Hepatocyte (in vitro differentiated cells): ENCODE results near the gene OSBPL2. TPM values are rescaled to one million over a fixed set of nuclear protein-coding genes. Genes with fewer than 3 reads are reported as not detected.

Source experiments
- DNase-seq: peaks from one replicate; pipeline ENCODE4 v3.0.0-alpha.2; 2016; ENCODE audit warnings: low spot score
- H2AFZ ChIP-seq: fragments of 200-600 bp; sonication (generic); 2 replicates; pipeline ENCODE4 v1.6.0; 2016; ENCODE audit warnings: antibody characterized with exemption, mild to moderate bottlenecking
- H3K27ac ChIP-seq: fragments of 200-600 bp; sonication (generic); 2 replicates; pipeline ENCODE4 v1.5.1; 2016; ENCODE audit warnings: mild to moderate bottlenecking
- H3K27me3 ChIP-seq: fragments of 200-600 bp; sonication (generic); 2 replicates; pipeline ENCODE4 v1.6.1; 2016
- H3K36me3 ChIP-seq: fragments of 200-600 bp; sonication (generic); replicated peaks from 2 replicates; pipeline ENCODE4 v1.5.1; 2016; ENCODE audit warnings: low read depth; ENCODE audit not compliant: insufficient read depth
- H3K4me1 ChIP-seq: fragments of 200-600 bp; sonication (generic); 2 replicates; pipeline ENCODE4 v1.5.1; 2016; ENCODE audit warnings: mild to moderate bottlenecking, moderate library complexity; ENCODE audit not compliant: insufficient read depth
- H3K4me2 ChIP-seq: fragments of 200-600 bp; sonication (generic); 2 replicates; pipeline ENCODE4 v1.6.0; 2016
- H3K4me3 ChIP-seq: fragments of 200-600 bp; sonication (generic); 2 replicates; pipeline ENCODE4 v1.5.1; 2016; ENCODE audit warnings: mild to moderate bottlenecking
- H3K79me2 ChIP-seq: fragments of 200-600 bp; sonication (generic); 2 replicates; pipeline ENCODE4 v1.6.0; 2017; ENCODE audit warnings: mild to moderate bottlenecking
- H3K9me2 ChIP-seq: fragments of 200-600 bp; sonication (generic); replicated peaks from 2 replicates; pipeline ENCODE4 v1.6.0; 2017; ENCODE audit warnings: mild to moderate bottlenecking; ENCODE audit not compliant: insufficient read depth
- H3K9me3 ChIP-seq: fragments of 200-600 bp; sonication (generic); 2 replicates; pipeline ENCODE4 v1.5.1; 2016; ENCODE audit warnings: low read depth, mild to moderate bottlenecking
- H4K20me1 ChIP-seq: fragments of 200-600 bp; sonication (generic); 2 replicates; pipeline ENCODE4 v1.6.0; 2016; ENCODE audit warnings: mild to moderate bottlenecking; ENCODE audit not compliant: insufficient read depth, poor library complexity, severe bottlenecking
- CTCF ChIP-seq: fragments of 200-600 bp; sonication (generic); IDR thresholded peaks from 2 replicates; pipeline ENCODE4 v1.5.1; 2016; ENCODE audit warnings: antibody characterized with exemption, mild to moderate bottlenecking; ENCODE audit not compliant: poor library complexity
- EZH2 ChIP-seq: fragments of 200-600 bp; sonication (generic); IDR thresholded peaks from 2 replicates; pipeline ENCODE4 v1.6.1; 2016; ENCODE audit warnings: antibody characterized with exemption, mild to moderate bottlenecking, borderline replicate concordance
- EZH2phosphoT487 ChIP-seq: fragments of 200-600 bp; sonication (generic); IDR thresholded peaks from one replicate; pipeline ENCODE4 v1.6.1; 2018; ENCODE audit warnings: antibody characterized with exemption, mild to moderate bottlenecking, low read depth, moderate library complexity; ENCODE audit not compliant: unreplicated experiment, severe bottlenecking
- WGBS: methylation state at CpG from one replicate; pipeline ENCODE4 v1.1.6; 2016; ENCODE audit warnings: low lambda C conversion rate; ENCODE audit errors: missing lambda C conversion rate; 5-methylcytosine and 5-hydroxymethylcytosine counted together
- polyA plus RNA-seq: library from polyadenylated mRNA; unstranded; fragments of >200 nt; fragmentation: Nextera tagmentation; extraction: Ambion mirVana; gene quantifications from 2 replicates; pipeline ENCODE4 v1.2.1, GENCODE V29; 2016
- total RNA-seq: library from RNA; depleted of rRNA; stranded (reverse); fragments of >200 nt; gene quantifications from 2 replicates; pipeline ENCODE4 v1.2.3, GENCODE V29; 2014

The OSBPL2 gene
- total and polyA plus RNA-seq, 2 experiments from 2014 or later, result 40.5 to 45.9 TPM

- no peaks in the 10 kb centered on the region for H3K4me1 ChIP-seq
- no peaks in the 10 kb centered on the region for H3K9me2 ChIP-seq
- TF ChIP-seq EZH2 (no peak), EZH2phosphoT487 (no peak), CTCF (no peak)
- peaks cover 95% of the 10 kb centered on the region for H4K20me1 ChIP-seq
- no peak overlapping the region for H2AFZ ChIP-seq
- H3K79me2 ChIP-seq, result peaks cover 99% of the 10 kb centered on the region
- no peaks in the 10 kb centered on the region for H3K27me3 ChIP-seq
- no peak overlapping the region for H3K4me3 ChIP-seq
- H3K4me2 ChIP-seq, result no peak overlapping the region
- H3K9me3 ChIP-seq, result no peaks in the 10 kb centered on the region
- WGBS, result 93% methylated on average over 6 of the region's 6 CpGs
- H3K27ac ChIP-seq, result no peak overlapping the region
- H3K36me3 ChIP-seq, result no peaks in the 10 kb centered on the region
- DNase-seq, result no peak
Observed at GRCh38 chr20:62248890-62249560, 10.7 kb downstream of the OSBPL2 start.

GRCh38 chr20:62252342-62252966 is 14.1 kb downstream of the OSBPL2 start:
- no peak overlapping the region for H3K4me3 ChIP-seq
- H2AFZ ChIP-seq, result no peak overlapping the region
- TF ChIP-seq EZH2phosphoT487, result no peak
- no peak for TF ChIP-seq EZH2
- TF ChIP-seq CTCF, result no peak
- DNase-seq, result no peak
- no peaks in the 10 kb centered on the region for H3K27me3 ChIP-seq
- WGBS, result 97% methylated on average over 26 of the region's 26 CpGs
- H3K27ac ChIP-seq, result no peak overlapping the region
- H3K4me2 ChIP-seq, result no peak overlapping the region
- no peaks in the 10 kb centered on the region for H3K4me1 ChIP-seq
- H3K9me2 ChIP-seq, result no peaks in the 10 kb centered on the region
- H3K79me2 ChIP-seq, result peaks cover 96% of the 10 kb centered on the region
- H3K36me3 ChIP-seq, result no peaks in the 10 kb centered on the region
- H4K20me1 ChIP-seq, result peaks cover 92% of the 10 kb centered on the region
- no peaks in the 10 kb centered on the region for H3K9me3 ChIP-seq

DNA sequence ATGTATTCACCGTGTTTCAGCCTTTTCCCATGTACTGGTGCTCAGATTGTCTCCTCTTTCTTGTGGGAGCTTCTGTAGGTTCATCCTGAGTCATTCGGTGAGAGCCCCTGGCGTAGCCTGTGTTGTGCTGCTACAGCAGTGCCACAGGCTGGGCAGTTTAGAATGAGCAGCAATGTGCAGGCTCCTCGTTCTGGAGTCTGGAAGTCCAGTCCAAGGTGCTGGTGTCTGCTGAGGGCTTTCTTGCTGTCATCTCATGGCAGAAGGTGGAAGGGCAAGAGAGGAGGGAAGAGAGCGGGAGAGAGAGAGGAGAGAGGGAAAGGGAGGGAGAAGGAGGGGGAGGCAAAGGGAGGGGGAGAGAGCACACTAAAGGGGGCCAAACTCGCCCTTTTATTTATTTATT is 15.1 kb downstream of the OSBPL2 start:
- H3K4me2 ChIP-seq, result no peak overlapping the region
- H4K20me1 ChIP-seq, result peaks cover 90% of the 10 kb centered on the region
- DNase-seq, result no peak
- H3K9me3 ChIP-seq, result no peaks in the 10 kb centered on the region
- no peaks in the 10 kb centered on the region for H3K27me3 ChIP-seq
- no peaks in the 10 kb centered on the region for H3K4me1 ChIP-seq
- no peaks in the 10 kb centered on the region for H3K36me3 ChIP-seq
- H2AFZ ChIP-seq, result no peak overlapping the region
- H3K79me2 ChIP-seq, result peaks cover 93% of the 10 kb centered on the region
- H3K4me3 ChIP-seq, result no peak overlapping the region
- H3K27ac ChIP-seq, result no peak overlapping the region
- no peaks in the 10 kb centered on the region for H3K9me2 ChIP-seq
- TF ChIP-seq EZH2, result no peak
- TF ChIP-seq CTCF, result no peak
- TF ChIP-seq EZH2phosphoT487, result no peak
- 83% methylated on average over 5 of the region's 6 CpGs for WGBS
